A549 treated with AZD9567 at 1 μM for 4 hours (cell line): ENCODE results near the gene LHFPL4. TPM values are rescaled to one million over a fixed set of nuclear protein-coding genes. Genes with fewer than 3 reads are reported as not detected.

Experiments
- total RNA-seq: library from RNA; stranded (reverse); fragments of 200-300 nt; extraction: Qiagen RNA extraction; gene quantifications from 5 replicates; pipeline ENCODE4 v1.2.3, GENCODE V29; 2022; ENCODE audit not compliant: insufficient read depth

The LHFPL4 gene
- total RNA-seq = 0.03 to 0.07 TPM (median 0.04 TPM) in 4 of 5 replicates, not detected in the other

GRCh38 chr3:9553021-9553947 is at the start of gene LHFPL4:
Gene LHFPL4, minus strand, starts transcription at chr3:9553822. Its CDS starts 1,143 bp downstream, at chr3:9552679.

Other genes starting within 250 kb of the LHFPL4 start
- 53.2 to 75.2 TPM (median 57.9 TPM) in 5 replicates for gene THUMPD3, start 190.8 kb downstream of the LHFPL4 start, total RNA-seq
- gene SETD5, start 156.2 kb downstream of the LHFPL4 start, total RNA-seq = 41.4 to 49.4 TPM (median 44.4 TPM) in 5 replicates
- 24.9 to 31.7 TPM (median 29.9 TPM) in 5 replicates for gene MTMR14, start 95.7 kb upstream of the LHFPL4 start, total RNA-seq
- 0.18 to 0.31 TPM (median 0.21 TPM) in 4 of 5 replicates, not detected in the other for gene CPNE9, start 150.0 kb upstream of the LHFPL4 start, total RNA-seq
- 17.8 to 20.9 TPM (median 20.0 TPM) in 5 replicates for gene BRPF1, start 177.9 kb upstream of the LHFPL4 start, total RNA-seq
- gene OGG1, start 196.1 kb upstream of the LHFPL4 start, total RNA-seq = 14.7 to 17.9 TPM (median 16.8 TPM) in 5 replicates
- gene CAMK1, start 216.1 kb upstream of the LHFPL4 start, total RNA-seq = 13.6 to 16.8 TPM (median 16.2 TPM) in 5 replicates
- 49.0 to 59.0 TPM (median 57.7 TPM) in 5 replicates for gene TADA3, start 238.7 kb upstream of the LHFPL4 start, total RNA-seq
- gene ARPC4, start 239.3 kb upstream of the LHFPL4 start, total RNA-seq = 144 to 268 TPM (median 150 TPM) in 5 replicates